Measurements from ENCODE around the gene PBX2.

Gene PBX2

GRCh38 chr6:32137454-32137853, 52.5 kb downstream of the PBX2 start:
- H3K36me3 ChIP-seq (ENCODE audit: control insufficient read depth in 1 of 2, insufficient read depth in 2 of 2, low read length in 2 of 2), result no peaks in the 10 kb centered on the region
- H3K9ac ChIP-seq (ENCODE audit: low read depth in 1 of 2, low read length in 2 of 2), result no peak overlapping the region
- no peaks in the 10 kb centered on the region for H3K27me3 ChIP-seq (ENCODE audit: control insufficient read depth in 1 of 2, insufficient read depth in 2 of 2, low read length in 2 of 2)
- no peak overlapping the region for H3K4me3 ChIP-seq (ENCODE audit: low read depth in 1 of 2, low read length in 2 of 2)
- peaks cover 0 to 12% of the 10 kb centered on the region in 2 donors for H3K4me1 ChIP-seq (ENCODE audit: control insufficient read depth in 1 of 2, insufficient read depth in 2 of 2, low read length in 2 of 2)
- no peaks in the 10 kb centered on the region for H3K9me3 ChIP-seq (ENCODE audit: control insufficient read depth in 1 of 2, low read length in 2 of 2)
- H3K27ac ChIP-seq (ENCODE audit: low read depth, low read length), result no peak overlapping the region

All from duodenal mucosa (tissue), 2 donors.